Amniotic stem cell (primary cell): Measurements from ENCODE around the gene SACS.

Source experiments
- DNase-seq: peaks from one replicate; lab custom pipeline; 2025; lab: John Stamatoyannopoulos, UW

The SACS gene

GRCh38 chr13:23288995-23289394, 144.5 kb downstream of the SACS start:
- DNase-seq: no peak

- no peak for DNase-seq
Observed at GRCh38 chr13:23288564-23288963, 144.9 kb downstream of the SACS start.

GRCh38 chr13:23279321-23279720, 154.2 kb downstream of the SACS start:
- DNase-seq: no peak
